GM18505 (cell line): Measurements from ENCODE around the gene ATF6.

Experiments
- ATAC-seq: cut with Tn5 transposase; IDR thresholded peaks from one replicate; pipeline ENCODE4 v1.9.1; 2021; ENCODE audit not compliant: unreplicated experiment
- POLR2A ChIP-seq: IDR thresholded peaks from 4 replicates; pipeline ENCODE4 v1.6.1; 2011; ENCODE audit warnings: borderline replicate concordance; ENCODE audit not compliant: insufficient read depth, insufficient read length; ENCODE audit errors: extremely low read depth

ATF6 gene

GRCh38 chr1:161899091-161899490 is 133.0 kb downstream of the ATF6 start:
- no peak for ATAC-seq

DNA sequence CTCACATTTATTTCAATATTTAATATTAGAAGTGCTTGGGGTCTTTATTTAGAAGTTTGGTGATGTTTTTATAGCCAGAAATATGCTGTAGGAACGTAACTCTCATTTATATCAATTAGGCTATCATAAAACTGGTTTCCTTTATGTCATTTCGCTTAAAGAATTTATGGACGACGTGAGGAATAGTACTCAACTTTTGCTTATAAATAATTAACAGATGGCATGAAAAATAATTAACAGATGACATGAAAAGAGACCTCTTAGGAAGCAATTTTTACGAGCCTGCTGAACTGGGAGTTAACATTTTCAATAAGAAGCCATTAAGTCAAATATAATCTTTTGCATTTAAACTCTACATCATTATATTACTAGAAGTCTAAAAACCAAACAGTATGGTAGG is 134.0 kb downstream of the ATF6 start:
- no peak for TF ChIP-seq POLR2A
- ATAC-seq: no peak

More at GRCh38 chr1:161899091-161899490, 133.0 kb downstream of the ATF6 start:
- TF ChIP-seq POLR2A: no peak

DNA sequence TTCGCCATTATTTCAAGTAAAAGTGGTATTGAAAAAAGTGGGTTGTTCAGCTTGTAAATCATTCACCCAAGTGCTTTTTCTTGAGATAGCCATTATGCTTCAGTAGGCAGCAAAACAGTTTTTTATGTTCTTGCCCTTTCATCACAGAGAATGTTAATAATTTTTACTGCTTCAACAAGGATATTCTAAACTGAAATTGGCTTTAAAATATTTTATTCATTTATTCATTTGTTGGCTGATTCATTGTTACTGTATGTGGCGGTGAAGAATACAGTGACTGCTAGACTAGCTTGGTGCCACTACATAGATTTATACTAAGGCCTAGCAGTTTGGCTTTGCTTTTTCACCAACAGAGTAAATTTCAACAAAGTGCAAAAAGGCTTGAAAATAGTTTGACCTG is 136.1 kb downstream of the ATF6 start:
- TF ChIP-seq POLR2A: no peak
- ATAC-seq: no peak

DNA sequence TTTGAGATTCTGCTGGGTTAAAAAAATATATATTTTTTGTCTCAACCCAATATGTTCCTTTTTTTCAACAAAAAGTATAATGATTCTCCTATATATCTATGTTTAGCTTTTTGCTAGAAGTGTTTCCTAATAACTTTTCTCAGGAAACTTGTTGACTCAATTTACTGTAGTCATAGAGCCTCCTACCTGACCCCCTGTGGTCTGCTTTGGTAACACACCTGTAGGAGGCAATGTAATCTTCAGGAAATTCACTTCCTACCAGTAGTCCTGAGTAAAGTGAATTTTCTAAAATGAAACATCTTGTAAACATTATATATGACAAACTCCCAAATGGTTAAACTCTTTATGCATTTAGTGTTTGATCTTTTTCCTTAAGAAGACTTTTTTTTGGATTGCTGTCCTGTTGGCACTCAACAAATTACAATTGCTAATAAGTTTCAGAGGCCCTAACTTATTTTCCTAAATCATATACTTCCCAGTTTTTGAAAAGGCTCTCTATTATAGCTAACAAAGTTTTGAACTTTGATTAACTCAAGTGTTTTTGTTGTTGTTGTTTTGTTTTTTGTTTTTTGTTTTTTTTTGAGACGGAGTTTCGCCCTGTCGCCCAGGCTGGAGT is 139.3 kb downstream of the ATF6 start:
- ATAC-seq: no peak
- TF ChIP-seq POLR2A: no peak

DNA sequence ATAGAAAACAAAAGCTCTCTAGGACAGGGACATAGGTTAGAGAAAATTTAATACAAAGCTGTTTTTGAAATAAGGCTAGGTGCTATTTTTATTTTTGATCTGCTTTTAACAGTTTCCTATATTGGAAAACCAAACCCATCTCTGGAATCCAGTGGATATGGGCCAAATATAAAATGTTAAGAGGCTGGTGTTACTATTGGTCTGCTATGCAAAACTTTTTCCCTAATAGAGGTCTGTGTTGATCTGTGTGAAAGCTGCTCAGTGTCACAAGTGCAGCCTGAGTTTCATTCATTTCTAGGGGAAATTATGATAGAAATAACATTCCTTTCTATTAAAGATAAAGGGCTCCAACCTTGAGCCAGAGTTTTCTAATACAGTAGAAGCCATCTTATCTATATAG is 141.1 kb downstream of the ATF6 start:
- ATAC-seq: no peak
- no peak for TF ChIP-seq POLR2A

GRCh38 chr1:161908264-161908663 is 142.1 kb downstream of the ATF6 start:
- ATAC-seq: no peak
- no peak for TF ChIP-seq POLR2A

DNA sequence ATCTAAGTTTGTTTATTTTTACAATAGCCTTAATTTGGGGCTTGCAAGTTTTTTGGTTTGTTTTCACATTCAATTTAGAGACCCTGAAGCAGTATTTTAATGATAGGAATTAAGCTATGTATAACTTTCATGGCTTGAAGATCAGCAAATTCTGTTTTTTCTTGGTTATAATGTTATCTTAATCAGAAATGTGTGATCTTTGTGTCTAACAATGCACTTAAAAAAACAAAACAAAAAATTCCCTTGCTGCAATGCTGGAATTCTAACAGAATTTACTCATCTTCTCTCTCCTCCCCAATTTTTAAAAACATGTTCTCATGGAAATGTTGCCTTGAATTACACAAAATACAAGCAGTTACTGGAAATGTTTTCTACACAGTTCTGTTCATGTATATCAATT is 144.5 kb downstream of the ATF6 start:
- no peak for ATAC-seq
- no peak for TF ChIP-seq POLR2A

- no peak for ATAC-seq
- TF ChIP-seq POLR2A: no peak
Measured at GRCh38 chr1:161913482-161914140, 147.5 kb downstream of the ATF6 start.

- no peak for ATAC-seq
- no peak for TF ChIP-seq POLR2A
Measured at GRCh38 chr1:161914595-161914994, 148.5 kb downstream of the ATF6 start.

DNA sequence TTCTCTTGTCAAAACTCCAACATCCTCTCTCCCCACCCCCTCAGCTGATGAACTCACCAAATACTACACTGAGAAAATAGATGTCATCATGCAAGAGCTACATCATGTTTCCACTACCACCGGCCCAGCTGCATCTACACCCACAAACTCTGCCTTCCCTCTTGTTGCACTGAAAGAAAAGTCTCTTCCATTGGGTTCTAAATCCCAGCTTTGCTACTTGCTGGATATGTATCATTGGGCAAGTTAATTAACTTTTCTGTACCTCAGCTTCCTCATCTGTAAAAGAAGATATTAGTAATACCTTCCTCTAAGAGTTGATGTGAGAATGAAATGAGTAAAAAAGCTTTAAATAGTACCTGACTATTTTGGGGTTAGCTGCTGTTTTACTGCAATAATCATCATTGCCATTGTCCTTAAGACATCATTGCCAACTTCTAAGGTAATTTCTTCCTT is 149.0 kb downstream of the ATF6 start:
- no peak for TF ChIP-seq POLR2A
- ATAC-seq: no peak

DNA sequence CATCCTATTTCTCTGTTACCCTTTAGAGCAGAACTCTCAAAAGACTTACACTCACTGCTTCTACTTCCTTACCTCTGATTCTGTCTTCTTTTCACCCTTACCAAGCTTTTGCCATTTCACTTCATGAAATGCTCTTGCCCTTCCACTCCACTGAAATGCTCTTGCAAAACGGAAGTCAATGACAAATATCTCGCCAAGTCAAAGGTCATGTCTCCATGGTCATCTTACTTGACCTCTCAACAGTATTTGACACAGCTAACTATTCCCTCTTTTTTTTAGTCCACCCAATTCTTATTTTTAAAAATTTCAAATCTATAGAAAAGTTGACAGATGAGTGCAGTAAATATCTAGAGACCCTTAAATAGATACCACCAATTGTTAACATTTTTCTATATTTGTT is 149.9 kb downstream of the ATF6 start:
- TF ChIP-seq POLR2A: no peak
- ATAC-seq: no peak

- ATAC-seq: no peak
- TF ChIP-seq POLR2A: no peak
Measured at GRCh38 chr1:161919229-161919628, 153.1 kb downstream of the ATF6 start.

DNA sequence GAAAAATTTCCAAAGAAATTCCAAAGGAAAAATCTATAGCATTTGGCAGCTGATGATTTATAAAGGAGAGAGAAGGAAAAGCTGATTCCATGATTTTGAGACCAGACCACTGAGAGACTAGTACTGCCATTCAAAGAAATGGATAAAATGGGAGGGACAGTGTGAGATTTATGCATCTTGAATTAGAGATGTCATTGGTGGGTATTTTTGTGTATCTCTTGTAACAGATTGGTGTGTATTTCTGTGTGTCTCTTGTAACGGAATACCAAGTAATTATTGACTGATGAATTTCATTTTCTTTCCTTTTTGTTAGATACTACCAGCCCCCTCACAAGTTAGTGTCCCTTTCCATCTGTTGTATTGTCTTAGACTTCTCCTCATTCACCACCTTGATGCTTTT is 155.4 kb downstream of the ATF6 start:
- no peak for TF ChIP-seq POLR2A
- no peak for ATAC-seq

- ATAC-seq: no peak
- TF ChIP-seq POLR2A: no peak
Measured at GRCh38 chr1:161921990-161922389, 155.9 kb downstream of the ATF6 start.
